ENCODE measurements around the gene TAPBPL.

Gene TAPBPL

DNA sequence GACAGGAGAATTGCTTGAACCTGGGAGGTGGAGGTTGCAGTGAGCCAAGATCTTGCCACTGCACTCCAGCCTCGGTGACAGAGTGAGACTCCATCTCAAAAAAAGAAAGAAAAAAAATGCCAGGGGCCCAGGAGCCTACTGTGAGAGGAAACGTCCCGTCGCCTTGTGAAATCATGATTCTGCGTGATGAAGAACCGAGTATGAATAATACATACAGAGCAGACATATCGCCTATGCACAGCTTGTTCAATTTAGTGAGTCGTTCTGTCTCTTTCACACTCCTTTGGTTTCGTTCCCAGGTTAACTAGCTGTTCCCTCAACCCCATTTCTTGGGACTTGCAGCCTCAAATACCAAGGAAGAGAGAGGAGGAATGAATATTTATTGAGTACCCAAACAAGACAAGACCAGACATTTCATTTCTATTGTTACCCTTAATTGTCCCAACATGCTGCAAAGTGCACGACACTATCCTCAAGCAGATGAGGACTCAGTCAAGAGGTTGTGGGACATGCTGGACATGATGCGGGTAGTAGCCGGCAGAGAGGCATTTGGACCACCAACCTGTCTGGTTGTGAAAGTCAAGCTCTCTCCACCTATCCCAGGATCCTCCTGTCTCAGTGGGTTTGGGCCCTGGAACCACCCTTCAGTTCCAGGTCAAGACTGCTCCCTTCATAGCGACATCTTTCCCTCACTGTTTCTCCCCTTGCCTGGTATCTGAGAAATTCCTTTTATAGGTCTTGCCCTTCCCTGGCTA is 15.7 kb upstream of the TAPBPL start:
- no peaks in the 10 kb centered on the region for H3K27me3 ChIP-seq
- TF ChIP-seq Cebpa-rat (IDR thresholded peaks at IDR 0.05), result no peak
- no peak overlapping the region for H3K9ac ChIP-seq
- H4K20me1 ChIP-seq, result no peaks in the 10 kb centered on the region
- no peak overlapping the region for H3K27ac ChIP-seq
- no peaks in the 10 kb centered on the region for H3K36me3 ChIP-seq
- no peaks in the 10 kb centered on the region for H3K9me3 ChIP-seq
- peaks cover 52% of the 10 kb centered on the region for H3K4me1 ChIP-seq
- H3K4me2 ChIP-seq, result no peak overlapping the region
- no peak overlapping the region for H3K4me3 ChIP-seq

DNA sequence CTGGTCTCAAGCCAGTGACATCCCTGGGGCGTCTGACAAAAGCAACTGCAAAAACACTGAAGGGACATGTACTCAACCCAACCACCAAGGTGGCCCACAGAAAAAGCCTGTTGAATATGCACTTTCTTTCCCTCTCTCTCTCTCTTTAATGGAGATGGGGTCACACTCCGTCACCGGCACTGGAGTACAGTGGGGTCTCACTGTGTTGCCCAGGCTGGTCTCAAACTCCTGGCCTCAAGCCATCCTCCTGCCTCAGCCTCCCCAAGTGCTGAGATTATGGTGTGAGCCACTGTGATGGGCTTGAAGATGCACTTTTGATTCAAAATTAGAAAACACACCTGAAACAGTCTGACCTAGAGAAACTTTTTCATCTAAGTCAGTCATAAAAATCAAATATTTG is 14.3 kb upstream of the TAPBPL start:
- Histone ChIP-seq H3K4me3 (no peak overlapping the region), H3K27ac (no peak overlapping the region), H3K9ac (no peak overlapping the region), H3K36me3 (no peaks in the 10 kb centered on the region), H3K4me2 (no peak overlapping the region), H3K27me3 (no peaks in the 10 kb centered on the region), H3K4me1 (peaks cover 52% of the 10 kb centered on the region), H4K20me1 (no peaks in the 10 kb centered on the region), H3K9me3 (no peaks in the 10 kb centered on the region)
- TF ChIP-seq Cebpa-rat (IDR thresholded peaks at IDR 0.05), result no peak

DNA sequence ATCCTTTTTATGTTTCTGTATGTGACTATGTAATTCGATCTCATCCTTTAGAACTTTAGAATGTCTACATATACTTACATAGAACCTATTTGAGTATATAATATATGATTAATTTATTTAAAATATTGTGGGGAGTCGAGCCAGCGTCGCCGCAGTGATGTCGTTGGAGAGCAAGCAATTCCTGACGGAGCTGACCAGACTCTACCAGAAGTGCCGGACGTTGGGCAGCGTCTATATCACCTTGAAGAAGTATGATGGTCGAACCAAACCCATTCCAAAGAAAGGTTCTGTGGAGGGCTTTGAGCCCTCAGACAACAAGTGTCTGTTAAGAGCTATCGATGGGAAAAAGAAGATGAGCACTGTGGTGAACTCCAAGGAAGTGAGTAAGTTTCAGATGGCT is 13.5 kb upstream of the TAPBPL start:
- H3K4me2 ChIP-seq, result no peak overlapping the region
- H3K4me1 ChIP-seq, result peaks cover 52% of the 10 kb centered on the region
- no peak overlapping the region for H3K27ac ChIP-seq
- H4K20me1 ChIP-seq, result no peaks in the 10 kb centered on the region
- H3K9ac ChIP-seq, result no peak overlapping the region
- H3K27me3 ChIP-seq, result no peaks in the 10 kb centered on the region
- no peak for TF ChIP-seq Cebpa-rat (IDR thresholded peaks at IDR 0.05)
- H3K9me3 ChIP-seq, result no peaks in the 10 kb centered on the region
- H3K36me3 ChIP-seq, result no peaks in the 10 kb centered on the region
- no peak overlapping the region for H3K4me3 ChIP-seq

DNA sequence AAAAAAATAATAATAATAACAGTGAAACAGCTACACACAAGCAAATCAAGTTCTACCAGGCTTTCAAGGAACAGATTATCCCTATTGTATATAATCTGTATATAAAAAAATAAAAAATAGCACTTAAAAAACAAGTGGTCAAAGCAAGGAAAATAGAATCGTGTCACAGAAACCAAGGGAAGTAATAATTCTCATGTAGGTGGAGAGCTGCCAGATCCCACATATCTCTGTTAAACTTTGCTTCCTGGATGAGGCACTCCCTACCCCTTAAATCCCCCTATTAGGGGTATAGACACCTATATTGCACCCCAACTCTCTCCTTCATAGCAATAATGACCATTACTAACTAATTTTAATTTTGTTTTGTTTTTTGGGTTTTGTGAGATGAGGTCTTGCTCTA is 11.5 kb upstream of the TAPBPL start:
- no peaks in the 10 kb centered on the region for H4K20me1 ChIP-seq
- no peak overlapping the region for H3K4me2 ChIP-seq
- no peaks in the 10 kb centered on the region for H3K9me3 ChIP-seq
- no peak overlapping the region for H3K9ac ChIP-seq
- H3K4me3 ChIP-seq, result no peak overlapping the region
- peaks cover 55% of the 10 kb centered on the region for H3K4me1 ChIP-seq
- no peaks in the 10 kb centered on the region for H3K36me3 ChIP-seq
- H3K27me3 ChIP-seq, result no peaks in the 10 kb centered on the region
- TF ChIP-seq Cebpa-rat (IDR thresholded peaks at IDR 0.05), result no peak
- H3K27ac ChIP-seq, result no peak overlapping the region

DNA sequence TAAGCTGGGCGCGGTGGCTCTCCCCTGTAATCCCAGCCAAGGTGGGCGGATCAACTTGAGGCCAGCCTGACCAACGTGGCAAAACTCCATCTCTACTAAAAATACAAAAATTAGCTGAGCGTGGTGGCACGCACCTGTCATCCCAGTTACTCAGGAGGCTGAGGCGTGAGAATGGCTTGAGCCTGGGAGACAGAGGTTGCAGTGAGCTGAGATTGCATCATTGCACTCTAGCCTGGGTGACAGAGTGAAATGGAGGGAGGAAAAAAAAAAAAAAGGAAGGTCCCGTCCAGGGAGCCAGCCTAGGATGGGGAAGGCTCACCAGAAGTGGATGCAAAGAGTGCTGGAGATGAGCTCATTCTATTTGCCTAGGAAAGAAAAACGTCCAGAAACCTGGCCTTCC is 9.0 kb upstream of the TAPBPL start:
- Histone ChIP-seq H3K27ac (peak overlapping the region; percentile 75), H4K20me1 (no peaks in the 10 kb centered on the region), H3K9ac (peak overlapping the region; percentile 54; the same call in 1 of the 2 replicates), H3K36me3 (no peaks in the 10 kb centered on the region), H3K4me3 (no peak overlapping the region), H3K4me2 (peak overlapping the region; percentile 72), H3K9me3 (no peaks in the 10 kb centered on the region), H3K4me1 (peaks cover 79% of the 10 kb centered on the region), H3K27me3 (no peaks in the 10 kb centered on the region)
- no peak for TF ChIP-seq Cebpa-rat (IDR thresholded peaks at IDR 0.05)

DNA sequence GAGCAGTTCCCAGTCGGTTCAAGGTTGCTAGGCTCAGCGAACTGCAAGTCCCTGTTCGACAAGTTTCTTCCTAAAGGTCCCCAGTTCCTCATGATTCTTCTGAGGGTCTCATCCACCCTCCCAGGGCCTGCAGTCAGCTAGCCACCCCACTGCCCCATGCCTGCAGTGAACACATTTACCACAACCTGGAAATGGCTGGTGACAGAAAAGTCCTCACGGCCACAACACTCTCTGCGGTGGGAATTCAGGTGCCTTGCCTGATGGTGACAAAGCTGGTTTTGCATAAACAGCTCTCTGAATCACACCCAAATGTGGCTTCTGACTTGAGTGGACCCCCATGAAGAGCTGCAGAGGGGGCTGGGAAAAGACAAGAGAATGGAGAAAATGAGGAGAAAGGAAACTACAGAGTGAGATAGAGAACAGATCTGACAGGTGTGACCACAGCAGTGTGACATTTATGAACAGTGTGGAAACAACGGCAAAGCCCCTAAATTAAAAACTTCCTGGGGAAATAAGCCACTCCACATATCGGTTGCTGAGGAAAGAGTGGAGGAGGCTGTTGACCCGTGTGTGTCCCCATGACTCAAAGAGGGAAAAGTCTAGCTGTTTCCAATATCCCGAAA is 8.4 kb upstream of the TAPBPL start:
- no peak for TF ChIP-seq Cebpa-rat (IDR thresholded peaks at IDR 0.05)
- H4K20me1 ChIP-seq, result no peaks in the 10 kb centered on the region
- no peaks in the 10 kb centered on the region for H3K9me3 ChIP-seq
- H3K27ac ChIP-seq, result peak overlapping the region; percentile 75
- H3K27me3 ChIP-seq, result no peaks in the 10 kb centered on the region
- no peaks in the 10 kb centered on the region for H3K36me3 ChIP-seq
- peak overlapping the region; percentile 72 for H3K4me2 ChIP-seq
- H3K9ac ChIP-seq, result peak overlapping the region; percentile 21; the same call in 1 of the 2 replicates
- H3K4me1 ChIP-seq, result peaks cover 81% of the 10 kb centered on the region
- H3K4me3 ChIP-seq, result no peak overlapping the region

DNA sequence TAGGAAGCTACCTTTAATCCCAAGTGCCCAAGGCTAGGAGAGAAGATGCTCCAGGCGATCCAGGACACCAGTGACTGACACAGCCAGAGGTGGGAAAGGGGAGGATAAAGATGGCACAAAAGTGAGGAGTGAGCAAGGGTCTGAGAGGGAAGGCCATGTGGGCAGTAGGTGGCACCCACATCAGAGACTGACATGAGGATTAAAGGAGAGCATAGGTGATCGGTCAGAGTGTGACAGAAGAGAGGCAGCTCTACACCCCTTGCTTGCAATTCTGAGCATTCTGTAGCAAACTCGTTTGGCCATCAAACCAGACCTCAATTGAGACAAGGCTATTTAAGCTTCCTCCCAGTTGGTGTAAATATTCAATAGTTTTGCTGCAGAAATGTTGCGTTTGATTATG is 7.8 kb upstream of the TAPBPL start:
- Histone ChIP-seq H3K9me3 (no peaks in the 10 kb centered on the region), H3K9ac (peak overlapping the region; percentile 15; the same call in 1 of the 2 replicates), H3K36me3 (no peaks in the 10 kb centered on the region), H3K27me3 (no peaks in the 10 kb centered on the region), H3K4me3 (no peak overlapping the region), H4K20me1 (no peaks in the 10 kb centered on the region), H3K4me1 (peaks cover 82% of the 10 kb centered on the region), H3K27ac (peak overlapping the region; percentile 75), H3K4me2 (peak overlapping the region; percentile 72)
- no peak for TF ChIP-seq Cebpa-rat (IDR thresholded peaks at IDR 0.05)

DNA sequence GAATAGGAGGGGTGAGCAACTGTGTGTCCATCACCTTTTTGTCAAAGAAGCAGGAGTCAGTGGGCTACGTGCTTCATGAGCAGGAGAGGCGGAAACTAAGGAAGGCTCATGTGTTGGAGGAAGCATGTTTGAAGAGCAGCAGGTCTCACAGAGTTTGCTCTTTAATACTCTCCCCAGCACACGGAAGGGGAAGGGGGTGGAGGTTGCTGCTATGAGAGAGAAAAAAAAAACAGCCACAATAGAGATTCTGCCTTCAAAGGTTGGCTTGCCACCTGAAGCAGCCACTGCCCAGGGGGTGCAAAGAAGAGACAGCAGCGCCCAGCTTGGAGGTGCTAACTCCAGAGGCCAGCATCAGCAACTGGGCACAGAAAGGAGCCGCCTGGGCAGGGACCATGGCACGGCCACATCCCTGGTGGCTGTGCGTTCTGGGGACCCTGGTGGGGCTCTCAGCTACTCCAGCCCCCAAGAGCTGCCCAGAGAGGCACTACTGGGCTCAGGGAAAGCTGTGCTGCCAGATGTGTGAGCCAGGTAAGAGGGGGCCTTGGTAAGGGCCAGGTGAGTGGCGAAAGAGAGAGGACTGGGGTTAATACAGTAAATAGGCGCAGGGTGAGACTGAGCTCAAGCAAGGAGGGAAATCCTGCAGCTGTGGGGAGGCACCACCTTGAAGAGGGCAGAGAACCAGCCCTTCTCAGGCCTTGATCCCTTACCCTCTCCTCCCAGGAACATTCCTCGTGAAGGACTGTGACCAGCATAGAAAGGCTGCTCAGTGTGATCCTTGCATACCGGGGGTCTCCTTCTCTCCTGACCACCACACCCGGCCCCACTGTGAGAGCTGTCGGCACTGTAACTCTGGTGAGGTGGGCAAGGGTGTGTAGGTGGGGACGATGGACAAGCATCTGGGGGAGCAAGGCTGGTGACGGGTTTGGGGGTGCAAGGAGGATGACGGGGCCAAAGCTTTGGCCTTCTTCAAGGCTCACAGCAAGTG is 6.8 kb upstream of the TAPBPL start, which contains the start of gene CD27:
Gene CD27, plus strand, starts transcription at position 252 of the 985 bp plus-strand sequence. Its CDS starts 141 bp downstream, at position 393.
- Histone ChIP-seq H3K9me3 (no peaks in the 10 kb centered on the region), H3K4me2 (peak within 1 kb of the TSS; percentile 72), H3K4me1 (peaks cover 92% of the 10 kb centered on the region), H3K27ac (peak within 1 kb of the TSS; percentile 78), H3K27me3 (no peaks in the 10 kb centered on the region), H3K4me3 (peak within 1 kb of the TSS; percentile 32), H3K36me3 (no peaks in the 10 kb centered on the region), H4K20me1 (no peaks in the 10 kb centered on the region), H3K9ac (peak within 1 kb of the TSS; percentile 63)
- TF ChIP-seq Cebpa-rat (IDR thresholded peaks at IDR 0.05), result no peak

DNA sequence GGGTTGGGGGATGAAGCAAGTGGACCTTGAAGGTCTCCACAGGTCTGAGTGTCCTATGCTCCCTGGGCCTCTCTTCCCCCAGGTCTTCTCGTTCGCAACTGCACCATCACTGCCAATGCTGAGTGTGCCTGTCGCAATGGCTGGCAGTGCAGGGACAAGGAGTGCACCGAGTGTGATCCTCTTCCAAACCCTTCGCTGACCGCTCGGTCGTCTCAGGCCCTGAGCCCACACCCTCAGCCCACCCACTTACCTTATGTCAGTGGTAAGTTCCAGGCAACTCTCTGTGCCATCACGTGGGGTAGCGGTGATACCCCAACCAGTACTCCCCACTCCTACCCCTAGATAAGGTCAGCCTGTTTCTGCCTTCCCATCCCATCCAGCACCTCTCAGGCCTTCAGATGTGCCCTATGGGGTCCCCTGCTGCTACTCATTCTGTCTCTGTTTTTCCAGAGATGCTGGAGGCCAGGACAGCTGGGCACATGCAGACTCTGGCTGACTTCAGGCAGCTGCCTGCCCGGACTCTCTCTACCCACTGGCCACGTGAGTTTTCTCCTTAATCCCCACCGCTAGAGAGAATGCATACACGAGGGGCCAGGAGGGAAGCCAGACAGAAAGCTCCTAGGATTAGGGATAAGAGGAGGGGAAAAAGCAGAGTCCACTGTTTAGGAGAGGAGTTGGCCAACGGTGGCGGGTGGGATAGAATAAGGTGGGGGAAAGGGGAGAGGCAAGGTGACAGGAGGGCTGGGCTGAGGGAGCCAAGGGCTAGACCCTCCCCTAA is 1.6 kb upstream of the TAPBPL start:
- Histone ChIP-seq H3K9me3 (no peaks in the 10 kb centered on the region), H3K27ac (peak overlapping the region; percentile 94), H3K4me2 (peak overlapping the region; percentile 98), H3K9ac (peak overlapping the region; percentile 87), H3K27me3 (no peaks in the 10 kb centered on the region), H3K4me1 (peaks cover 85% of the 10 kb centered on the region), H4K20me1 (no peaks in the 10 kb centered on the region), H3K36me3 (peaks cover 23% of the 10 kb centered on the region), H3K4me3 (peak overlapping the region; percentile 75)
- TF ChIP-seq Cebpa-rat (IDR thresholded peaks at IDR 0.05), result no peak
